Globus pallidus (tissue), 1 donor: ENCODE data around the gene CXCL10.
"Not testable (repeated sequence)": the region's sequence is repeated elsewhere in the genome, so short reads cannot be mapped to it uniquely, and the experiment has no call there.

Source experiments
- DNase-seq: peaks from one replicate; pipeline ENCODE4 v3.0.0-alpha.2; 2015; ENCODE audit warnings: low spot score

CXCL10 gene

DNA sequence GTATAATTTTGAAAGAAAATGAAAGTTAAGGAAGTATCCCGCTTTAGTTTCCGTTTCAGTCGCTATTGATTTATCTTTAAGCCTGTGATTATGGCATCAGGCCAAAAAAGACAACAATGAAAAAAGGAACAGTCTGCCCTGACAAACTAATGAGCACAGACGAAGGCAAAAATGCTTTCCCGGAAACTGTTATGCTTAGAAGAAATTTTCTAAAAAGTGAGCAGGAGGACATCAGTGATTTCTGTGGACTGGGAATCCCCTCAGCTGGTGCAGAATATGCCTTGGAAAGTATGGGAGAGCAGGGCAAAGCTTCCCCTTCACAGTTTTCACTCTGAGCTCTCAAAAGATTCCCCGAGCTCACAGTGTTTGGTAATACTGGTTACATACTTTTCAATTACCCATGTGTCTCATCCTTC is 5.1 kb upstream of the CXCL10 start:
- DNase-seq = peak; percentile 20

GRCh38 chr4:76024065-76024464 is 768 bp upstream of the CXCL10 start:
- DNase-seq = no peak

DNA sequence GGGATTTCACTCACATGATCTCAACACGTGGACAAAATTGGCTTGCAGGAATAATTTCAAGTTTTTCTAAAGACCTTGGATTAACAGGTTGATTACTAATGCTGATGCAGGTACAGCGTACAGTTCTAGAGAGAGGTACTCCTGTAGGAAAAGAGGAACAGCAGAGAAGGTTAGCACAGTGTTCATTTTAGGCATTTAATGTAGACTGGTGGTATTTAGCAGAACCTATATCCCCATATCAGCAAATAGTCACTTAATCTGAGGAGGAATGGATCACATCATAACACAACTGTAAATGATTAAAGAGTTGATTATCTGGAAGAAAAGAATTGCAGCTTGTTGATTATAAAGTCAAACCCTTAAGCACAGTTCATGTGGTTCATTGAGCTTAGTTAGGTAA is 620 bp downstream of the CXCL10 start:
- DNase-seq = no peak

- DNase-seq = no peak
Observed at GRCh38 chr4:76022031-76022430, 1.3 kb downstream of the CXCL10 start.

- no peak for DNase-seq
Observed at GRCh38 chr4:76017056-76017686, 6.1 kb downstream of the CXCL10 start.

- DNase-seq = no peak
Observed at GRCh38 chr4:76016393-76016792, 6.9 kb downstream of the CXCL10 start.

- DNase-seq = no peak
Observed at GRCh38 chr4:76013540-76013939, 9.8 kb downstream of the CXCL10 start.

GRCh38 chr4:76012388-76012801 is 10.9 kb downstream of the CXCL10 start:
- no peak for DNase-seq

GRCh38 chr4:76011700-76012387 is 11.5 kb downstream of the CXCL10 start:
- peak; percentile 16 for DNase-seq

GRCh38 chr4:76011018-76011670 is 12.2 kb downstream of the CXCL10 start:
- DNase-seq = no peak

DNA sequence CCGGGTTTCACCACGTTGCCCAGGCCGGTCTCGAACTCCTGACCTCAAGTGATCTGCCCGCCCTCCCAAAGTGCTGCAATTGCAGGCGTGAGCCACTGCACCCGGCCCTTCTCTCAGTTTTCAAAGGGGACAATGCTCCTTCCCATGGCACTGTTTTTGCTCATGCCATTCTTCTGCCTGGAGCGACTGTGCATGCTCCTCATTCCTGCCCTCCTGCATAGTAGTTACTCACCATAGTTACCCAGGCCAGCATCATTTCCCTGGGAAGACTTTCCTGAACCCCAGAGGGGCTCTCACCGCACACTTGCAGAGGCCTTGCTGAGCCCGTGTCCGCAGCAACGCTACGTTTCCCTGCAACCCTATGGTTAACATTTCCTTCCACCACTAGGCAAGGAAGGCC is 12.7 kb downstream of the CXCL10 start:
- no peak for DNase-seq

- DNase-seq = no peak
Observed at GRCh38 chr4:76009311-76009710, 14.0 kb downstream of the CXCL10 start.

- no peak for DNase-seq
Observed at GRCh38 chr4:76007089-76007862, 16.0 kb downstream of the CXCL10 start, which contains the start of gene CXCL9. Gene CXCL9 (minus strand): TSS chr4:76007509. CDS start chr4:76007449, 60 bp downstream.

GRCh38 chr4:76003620-76004019 is 19.7 kb downstream of the CXCL10 start:
- DNase-seq = no peak

GRCh38 chr4:76003035-76003434 is 20.3 kb downstream of the CXCL10 start:
- DNase-seq = no peak

GRCh38 chr4:76002176-76002575 is 21.1 kb downstream of the CXCL10 start:
- no peak for DNase-seq

GRCh38 chr4:76001700-76002099 is 21.6 kb downstream of the CXCL10 start:
- DNase-seq = no peak

- no peak for DNase-seq
Observed at GRCh38 chr4:76000279-76000678, 23.0 kb downstream of the CXCL10 start.

DNA sequence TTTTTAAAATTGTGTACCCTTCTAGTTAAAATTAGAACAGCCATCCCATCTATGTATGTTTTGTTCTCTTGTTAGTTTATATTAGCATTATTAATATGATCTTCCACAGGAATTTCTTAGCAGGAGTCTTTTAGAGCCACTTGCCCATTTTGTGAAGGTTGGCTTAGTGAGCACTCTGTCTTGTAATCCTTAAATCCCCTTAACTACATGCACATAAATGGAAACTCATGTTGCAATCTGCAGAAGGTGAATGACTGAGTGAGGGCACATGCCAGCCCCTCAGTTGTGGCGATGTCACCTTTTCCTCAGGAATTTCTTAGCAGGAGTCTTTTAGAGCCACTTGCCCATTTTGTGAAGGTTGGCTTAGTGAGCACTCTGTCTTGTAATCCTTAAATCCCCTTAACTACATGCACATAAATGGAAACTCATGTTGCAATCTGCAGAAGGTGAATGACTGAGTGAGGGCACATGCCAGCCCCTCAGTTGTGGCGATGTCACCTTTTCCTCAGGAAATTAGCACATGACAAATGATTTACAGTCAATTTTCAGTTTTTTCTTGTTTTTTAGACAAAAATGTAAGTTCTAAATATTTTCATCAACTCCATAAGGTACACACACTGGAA is 24.7 kb downstream of the CXCL10 start:
- DNase-seq = not testable (repeated sequence)

- no peak for DNase-seq
Observed at GRCh38 chr4:75997946-75998345, 25.4 kb downstream of the CXCL10 start.

DNA sequence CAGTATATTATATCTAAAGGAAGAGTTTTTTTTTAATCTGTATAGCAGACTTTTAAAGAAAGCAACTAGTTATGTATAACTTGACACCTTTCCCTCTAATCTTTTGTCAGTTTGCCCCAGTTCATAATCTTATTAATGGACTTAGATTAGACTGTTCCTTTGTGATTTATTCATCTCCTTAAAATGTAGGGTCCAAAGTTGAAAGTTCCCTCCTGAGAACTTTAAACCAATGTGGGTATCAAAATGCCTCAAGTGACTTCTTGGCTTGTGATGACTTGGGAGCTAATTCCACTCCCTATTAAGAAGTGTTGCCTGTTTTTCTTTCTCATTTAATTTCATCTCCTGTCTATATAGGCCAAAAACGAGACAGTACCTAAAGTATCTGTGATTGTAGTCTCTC is 26.2 kb downstream of the CXCL10 start:
- DNase-seq = no peak

DNA sequence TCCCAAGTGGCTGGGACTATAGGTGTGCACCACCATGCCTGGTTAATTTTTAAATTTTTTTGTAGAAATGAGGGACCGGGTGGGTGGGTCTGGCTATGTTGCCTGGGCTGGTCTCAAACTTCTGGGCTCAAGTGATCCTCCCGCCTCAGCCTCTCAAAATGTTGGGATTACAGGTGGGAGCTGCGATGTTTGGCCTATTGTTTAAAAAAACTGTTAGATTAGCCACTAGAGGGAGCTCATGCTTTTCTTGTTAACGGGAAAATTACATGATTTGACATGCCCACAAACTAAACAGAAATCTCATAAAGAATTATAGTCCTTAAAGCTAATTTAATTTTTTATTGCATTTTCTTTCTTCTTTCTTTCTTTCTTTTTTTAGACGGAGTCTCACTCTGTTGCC is 27.6 kb downstream of the CXCL10 start:
- peak; percentile 53 for DNase-seq
